HFFc6 (cell line): Measurements from ENCODE around the gene ATP2B1. TPM values are rescaled to one million over a fixed set of nuclear protein-coding genes. Genes with fewer than 3 reads are reported as not detected.

Experiments
- DNase-seq: peaks from one replicate; pipeline ENCODE4 v3.0.0-alpha.2; 2018
- H3K27ac Mint-ChIP-seq: 2 replicates; pipeline ENCODE4 v1.8.0; 2020; ENCODE audit warnings: mild to moderate bottlenecking, mixed read lengths
- H3K27me3 Mint-ChIP-seq: 2 replicates; pipeline ENCODE4 v1.8.0; 2021; ENCODE audit warnings: mild to moderate bottlenecking, moderate library complexity, mixed read lengths; ENCODE audit not compliant: insufficient read depth
- H3K36me3 Mint-ChIP-seq: 2 replicates; pipeline ENCODE4 v1.8.0; 2021; ENCODE audit warnings: low read depth, mixed read lengths
- H3K4me1 Mint-ChIP-seq: 2 replicates; pipeline ENCODE4 v1.8.0; 2020; ENCODE audit warnings: low read depth, mixed read lengths
- H3K4me3 Mint-ChIP-seq: 2 replicates; pipeline ENCODE4 v1.8.0; 2020; ENCODE audit warnings: mild to moderate bottlenecking, moderate library complexity, mixed read lengths
- H3K9me3 Mint-ChIP-seq: 2 replicates; pipeline ENCODE4 v1.8.0; 2020; ENCODE audit warnings: mild to moderate bottlenecking, mixed read lengths
- CTCF ChIP-seq: fragments of 200-600 bp; sonication (generic); IDR thresholded peaks from 2 replicates; pipeline ENCODE4 v1.5.0; 2021; ENCODE audit warnings: antibody characterized with exemption, mild to moderate bottlenecking
- total RNA-seq, 6 experiments: library from RNA; stranded (reverse); fragmentation: NEBNext Ultra II Directional; extraction: Animal tissue kit (Norgen Biotek cat#: 25700); gene quantifications; 2 replicates in 1 of 6; 3 replicates in 5 of 6; pipeline ENCODE4 v1.2.3, GENCODE V29; 2021

Gene ATP2B1
- total RNA-seq, 6 experiments from 2014 or later: 45.3 to 67.6 (median 53.4) TPM

GRCh38 chr12:89706986-89707702 is 1.5 kb downstream of the ATP2B1 start:
- H3K27me3 Mint-ChIP-seq: no peaks in the 10 kb centered on the region
- H3K36me3 Mint-ChIP-seq: peaks cover 4% of the 10 kb centered on the region
- DNase-seq: no peak
- H3K27ac Mint-ChIP-seq: peak overlapping the region; percentile 94
- TF ChIP-seq CTCF: 0 out of 2 replicates have a peak, but pooled peaks have one; percentile 2
- H3K9me3 Mint-ChIP-seq: no peaks in the 10 kb centered on the region
- peaks cover 63% of the 10 kb centered on the region for H3K4me1 Mint-ChIP-seq
- peak overlapping the region; percentile 99 for H3K4me3 Mint-ChIP-seq

- no peak; the same call in 1 of the 2 replicates for TF ChIP-seq CTCF
- Mint-ChIP-seq H3K9me3 (no peaks in the 10 kb centered on the region), H3K36me3 (peaks cover 5% of the 10 kb centered on the region), H3K4me1 (peaks cover 65% of the 10 kb centered on the region), H3K27me3 (no peaks in the 10 kb centered on the region), H3K27ac (peak overlapping the region; percentile 94), H3K4me3 (peak overlapping the region; percentile 99)
- DNase-seq: no peak
Observed at GRCh38 chr12:89706551-89706950, 2.1 kb downstream of the ATP2B1 start.

- no peak overlapping the region for H3K27ac Mint-ChIP-seq
Observed at GRCh38 chr12:89704457-89704856, 4.2 kb downstream of the ATP2B1 start.

GRCh38 chr12:89703768-89704167 is 4.9 kb downstream of the ATP2B1 start:
- DNase-seq: no peak
- Mint-ChIP-seq H3K27ac (no peak overlapping the region), H3K4me3 (no peak overlapping the region), H3K4me1 (peaks cover 77% of the 10 kb centered on the region), H3K9me3 (no peaks in the 10 kb centered on the region), H3K27me3 (no peaks in the 10 kb centered on the region), H3K36me3 (peaks cover 8% of the 10 kb centered on the region)
- no peak for TF ChIP-seq CTCF

More at GRCh38 chr12:89704457-89704856, 4.2 kb downstream of the ATP2B1 start:
- H3K9me3 Mint-ChIP-seq: no peaks in the 10 kb centered on the region
- peaks cover 8% of the 10 kb centered on the region for H3K36me3 Mint-ChIP-seq
- H3K4me3 Mint-ChIP-seq: peak overlapping the region; percentile 28; the same call in 1 of the 2 replicates
- peaks cover 72% of the 10 kb centered on the region for H3K4me1 Mint-ChIP-seq
- no peak for TF ChIP-seq CTCF
- no peak for DNase-seq
- H3K27me3 Mint-ChIP-seq: no peaks in the 10 kb centered on the region

GRCh38 chr12:89702503-89702902 is 6.1 kb downstream of the ATP2B1 start:
- H3K27me3 Mint-ChIP-seq: no peaks in the 10 kb centered on the region; the same call in 1 of the 2 replicates

More at GRCh38 chr12:89702503-89702902, 6.1 kb downstream of the ATP2B1 start:
- TF ChIP-seq CTCF: no peak
- Mint-ChIP-seq H3K9me3 (no peaks in the 10 kb centered on the region), H3K36me3 (peaks cover 12% of the 10 kb centered on the region), H3K27ac (no peak overlapping the region), H3K4me1 (peaks cover 88% of the 10 kb centered on the region), H3K4me3 (no peak overlapping the region)
- no peak for DNase-seq
